ENCODE measurements around the gene NUDT19.

- no peak for TF ChIP-seq CTCF (IDR thresholded peaks at IDR 0.05)
- no peak for TF ChIP-seq POLR2AphosphoS5 (IDR thresholded peaks at IDR 0.05; ENCODE audit: insufficient read depth in 1 of 2, low read depth in 1 of 2)
- no peak for TF ChIP-seq POLR2A (IDR thresholded peaks at IDR 0.05)
Measured at GRCh38 chr19:32717496-32717895, 25.9 kb downstream of the NUDT19 start.

Data from vagina (tissue), 2 donors.